ENCODE measurements around the gene PRICKLE4. TPM values are rescaled to one million over a fixed set of nuclear protein-coding genes. Genes with fewer than 3 reads are reported as not detected.
A peak's percentile ranks its signal among the peaks of the same experiment; 100 is the strongest.

Gene PRICKLE4
- total and polyA plus RNA-seq, 8 donors, result 1.9 to 77.0 (median 8.4) TPM; not detected in 1

DNA sequence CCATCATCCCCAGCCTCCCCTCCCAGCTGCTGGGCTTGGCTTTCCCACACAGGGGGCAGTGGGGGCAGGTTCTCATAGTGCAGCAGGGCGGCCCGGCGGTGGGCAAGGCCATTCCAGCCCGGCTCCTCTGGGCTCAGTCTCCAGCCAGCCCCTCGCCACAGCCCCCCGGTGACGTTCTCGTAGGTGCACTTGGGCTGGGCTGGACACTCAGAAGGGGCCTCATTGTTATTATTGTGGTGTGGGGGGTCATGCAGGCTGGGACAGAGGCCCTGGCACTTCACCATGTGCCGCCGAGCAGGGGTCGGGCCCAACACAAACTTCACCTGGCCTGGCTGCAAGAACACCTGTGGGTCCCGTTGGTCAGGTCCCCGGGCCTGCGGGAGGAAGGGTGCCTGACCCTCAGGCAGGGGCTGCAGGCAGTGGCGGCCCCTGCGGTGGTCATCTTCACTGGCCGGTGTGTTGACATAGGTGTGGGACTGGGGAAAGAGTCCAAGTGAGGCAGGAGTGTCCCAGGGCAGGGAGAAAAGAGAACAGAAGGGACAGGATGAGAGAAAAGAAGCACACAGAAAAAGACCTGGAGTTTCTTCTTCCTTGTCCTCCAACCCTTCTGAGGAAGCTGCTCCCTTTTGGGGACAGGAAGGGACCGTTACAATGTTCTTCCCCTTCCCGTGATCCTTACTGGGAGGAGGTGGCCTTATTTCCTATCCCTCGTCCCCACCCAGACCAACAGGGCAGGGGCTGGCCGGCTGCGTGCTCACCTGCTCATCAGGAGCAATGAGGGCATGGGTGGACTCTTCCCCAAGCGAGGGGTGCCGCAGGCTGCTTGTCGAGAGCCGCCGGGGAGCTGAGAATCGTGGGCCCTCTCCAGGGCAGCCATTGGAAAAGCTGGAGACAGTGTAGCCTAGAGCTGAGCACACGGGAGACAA, 9.3 kb upstream of the PRICKLE4 start:
- DNase-seq, result no peak
- intact Hi-C loops (cut with DNase I; ENCODE audit: low total_unique reads), result loop anchor here (5.0 kb wide), 1 partner anchor 74 kb away; no protein-coding TSS in a partner anchor
- WGBS, 5 donors, result 90 to 92% (median 91%) methylated on average over 16 to 29 of the region's 29 CpGs
- Histone ChIP-seq H3K4me3 (no peak overlapping the region), H3K27ac (peak overlapping the region in 1 of 5 donors; percentile 7), H3K27me3 (no peaks in the 10 kb centered on the region), H3K4me1 (peaks cover 25 to 63% (median 43%) of the 10 kb centered on the region in 4 donors), H3K36me3 (peaks cover 36 to 72% (median 63%) of the 10 kb centered on the region in 4 donors), H3K9me3 (no peaks in the 10 kb centered on the region)
- TF ChIP-seq EP300 (IDR thresholded peaks at IDR 0.05) (no peak), POLR2A (IDR thresholded peaks at IDR 0.05) (no peak), POLR2AphosphoS5 (IDR thresholded peaks at IDR 0.05) (no peak)
- TF ChIP-seq, protein P1, sequence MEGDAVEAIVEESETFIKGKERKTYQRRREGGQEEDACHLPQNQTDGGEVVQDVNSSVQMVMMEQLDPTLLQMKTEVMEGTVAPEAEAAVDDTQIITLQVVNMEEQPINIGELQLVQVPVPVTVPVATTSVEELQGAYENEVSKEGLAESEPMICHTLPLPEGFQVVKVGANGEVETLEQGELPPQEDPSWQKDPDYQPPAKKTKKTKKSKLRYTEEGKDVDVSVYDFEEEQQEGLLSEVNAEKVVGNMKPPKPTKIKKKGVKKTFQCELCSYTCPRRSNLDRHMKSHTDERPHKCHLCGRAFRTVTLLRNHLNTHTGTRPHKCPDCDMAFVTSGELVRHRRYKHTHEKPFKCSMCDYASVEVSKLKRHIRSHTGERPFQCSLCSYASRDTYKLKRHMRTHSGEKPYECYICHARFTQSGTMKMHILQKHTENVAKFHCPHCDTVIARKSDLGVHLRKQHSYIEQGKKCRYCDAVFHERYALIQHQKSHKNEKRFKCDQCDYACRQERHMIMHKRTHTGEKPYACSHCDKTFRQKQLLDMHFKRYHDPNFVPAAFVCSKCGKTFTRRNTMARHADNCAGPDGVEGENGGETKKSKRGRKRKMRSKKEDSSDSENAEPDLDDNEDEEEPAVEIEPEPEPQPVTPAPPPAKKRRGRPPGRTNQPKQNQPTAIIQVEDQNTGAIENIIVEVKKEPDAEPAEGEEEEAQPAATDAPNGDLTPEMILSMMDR (IDR thresholded peaks at IDR 0.05), result no peak

DNA sequence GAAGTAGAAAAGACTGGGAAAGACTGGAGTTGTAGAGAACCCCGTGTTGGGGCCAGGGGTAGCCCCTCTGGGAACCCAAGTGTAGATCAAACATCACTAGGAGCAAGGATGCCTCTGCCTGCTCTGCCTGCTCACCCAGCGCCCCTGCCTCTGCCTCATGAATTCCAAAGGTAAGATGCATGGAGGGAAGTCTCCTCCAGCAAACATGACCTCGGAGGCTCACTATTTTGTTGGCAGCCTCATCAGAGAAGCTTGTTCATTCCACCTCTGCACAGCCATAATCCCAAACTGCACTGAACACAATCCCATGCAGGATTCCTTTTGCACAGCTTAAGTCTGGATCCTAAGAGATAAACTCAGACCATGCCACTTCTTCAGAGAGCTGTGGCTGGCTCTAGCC, 5.7 kb upstream of the PRICKLE4 start:
- 51 to 71% (median 64%) methylated on average over 3 of the region's 3 CpGs for WGBS, 5 donors
- H3K4me1 ChIP-seq, result peaks cover 7 to 59% (median 29%) of the 10 kb centered on the region in 4 donors
- peaks cover 36 to 76% (median 73%) of the 10 kb centered on the region in 4 donors for H3K36me3 ChIP-seq
- peak overlapping the region; percentile 1 to 46 (median 21) for H3K27ac ChIP-seq
- no peaks in the 10 kb centered on the region for H3K9me3 ChIP-seq
- H3K27me3 ChIP-seq, result no peaks in the 10 kb centered on the region
- intact Hi-C loops (cut with DNase I; ENCODE audit: low total_unique reads), result loop anchor here (5.0 kb wide), 1 partner anchor 78 kb away; no protein-coding TSS in a partner anchor
- no peak overlapping the region for H3K4me3 ChIP-seq
- TF ChIP-seq POLR2A (IDR thresholded peaks at IDR 0.05) (no peak), POLR2AphosphoS5 (IDR thresholded peaks at IDR 0.05) (no peak), EP300 (IDR thresholded peaks at IDR 0.05) (no peak)
- TF ChIP-seq, protein P1 (IDR thresholded peaks at IDR 0.05), result no peak
- DNase-seq, result no peak

DNA sequence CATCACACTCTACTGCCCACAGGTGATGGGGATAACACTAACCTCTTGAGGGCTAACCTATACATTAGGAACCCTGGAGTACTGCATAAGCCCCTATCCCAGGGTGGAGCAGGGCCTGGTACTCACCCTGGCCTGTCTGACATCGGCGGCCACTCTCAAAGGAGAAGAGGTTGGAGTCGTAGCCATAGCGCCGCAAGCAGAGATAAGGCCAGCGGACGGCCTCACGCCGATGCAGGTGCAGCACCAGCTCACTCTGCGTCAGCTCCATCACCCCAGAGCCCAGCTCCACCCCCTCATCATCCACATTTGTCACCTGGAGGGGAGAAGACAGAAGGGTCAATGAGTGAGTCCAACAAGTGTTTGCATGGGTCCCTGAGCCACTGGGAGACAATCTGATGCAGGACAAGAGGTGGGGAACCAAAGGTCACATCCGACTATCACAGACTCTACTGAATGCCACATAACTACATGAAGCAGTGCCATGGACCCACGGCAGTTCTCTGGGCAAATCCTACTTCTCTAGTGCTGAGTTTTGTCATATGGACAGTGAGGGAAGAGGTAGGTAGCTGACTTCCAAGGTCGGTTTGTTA, 5.2 kb upstream of the PRICKLE4 start:
- intact Hi-C loops (cut with DNase I; ENCODE audit: low total_unique reads), result no loop called here
- Histone ChIP-seq H3K9me3 (no peaks in the 10 kb centered on the region), H3K27ac (peak overlapping the region in 3 of 5 donors; percentile 16 to 46 (median 43)), H3K4me1 (peaks cover 7 to 61% (median 31%) of the 10 kb centered on the region in 4 donors), H3K27me3 (no peaks in the 10 kb centered on the region), H3K4me3 (peak overlapping the region in 1 of 4 donors; percentile 22), H3K36me3 (peaks cover 33 to 70% (median 70%) of the 10 kb centered on the region in 4 donors)
- 31 to 68% (median 51%) methylated on average over 3 to 13 of the region's 13 CpGs for WGBS, 5 donors
- no peak for DNase-seq
- TF ChIP-seq POLR2A (IDR thresholded peaks at IDR 0.05), result no peak
- no peak for TF ChIP-seq POLR2AphosphoS5 (IDR thresholded peaks at IDR 0.05)

DNA sequence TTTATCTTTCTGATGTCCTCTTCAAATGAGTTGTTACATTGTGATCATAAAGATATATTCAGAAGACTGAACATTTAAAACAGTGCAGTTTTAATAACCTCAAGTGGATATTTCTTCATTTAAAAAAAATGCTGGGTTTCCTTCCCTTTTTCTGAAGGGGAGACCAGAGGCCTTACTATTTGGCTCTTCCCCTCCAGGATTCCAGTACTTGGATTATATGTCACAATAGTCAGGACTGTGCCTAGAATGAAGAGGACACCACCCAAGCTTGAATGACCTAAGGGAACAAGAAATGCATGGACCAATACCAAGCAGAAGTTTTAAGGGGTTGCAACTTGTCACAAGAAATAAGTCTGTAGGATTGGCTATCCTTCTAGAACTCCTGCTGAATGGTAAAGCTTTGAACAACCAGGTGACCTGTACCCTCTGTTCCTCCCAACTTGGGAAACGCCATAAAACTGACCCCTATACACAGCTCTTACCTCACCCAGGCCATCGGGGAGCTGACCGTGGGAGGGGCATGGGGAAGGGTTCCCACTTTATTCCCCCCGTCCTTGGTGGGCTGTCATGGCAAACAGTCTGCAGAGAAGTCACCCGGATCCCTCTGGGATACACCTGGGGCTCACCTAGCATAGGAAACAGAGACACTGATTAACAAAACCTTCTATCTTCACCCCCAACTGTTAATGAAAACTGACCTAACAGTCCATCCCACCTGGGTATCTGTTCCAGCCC, 2.9 kb upstream of the PRICKLE4 start:
- no peak for DNase-seq
- peaks cover 20 to 80% (median 50%) of the 10 kb centered on the region in 4 donors for H3K4me1 ChIP-seq
- H3K36me3 ChIP-seq, result peaks cover 12 to 47% (median 46%) of the 10 kb centered on the region in 4 donors
- no peak overlapping the region for H3K4me3 ChIP-seq
- WGBS, 5 donors, result 79 to 91% (median 87%) methylated on average over 5 of the region's 5 CpGs
- no peaks in the 10 kb centered on the region for H3K27me3 ChIP-seq
- TF ChIP-seq EP300 (IDR thresholded peaks at IDR 0.05) (no peak), POLR2AphosphoS5 (IDR thresholded peaks at IDR 0.05) (no peak), POLR2A (IDR thresholded peaks at IDR 0.05) (no peak)
- TF ChIP-seq, protein P1 (IDR thresholded peaks at IDR 0.05), result no peak
- H3K27ac ChIP-seq, result peak overlapping the region in 3 of 5 donors; percentile 4 to 26 (median 10)
- intact Hi-C loops (cut with DNase I; ENCODE audit: low total_unique reads), result no loop called here
- no peaks in the 10 kb centered on the region for H3K9me3 ChIP-seq
